ENCODE measurements around the gene CACNA1A.
"Not testable (repeated sequence)": the region's sequence is repeated elsewhere in the genome, so short reads cannot be mapped to it uniquely, and the experiment has no call there.

CACNA1A gene

GRCh38 chr19:13189600-13189999 is 316.7 kb downstream of the CACNA1A start:
- H3K27ac ChIP-seq (ENCODE audit: insufficient read depth, low read depth, low read length, poor library complexity, severe bottlenecking), result no peak overlapping the region
- no peaks in the 10 kb centered on the region for H3K4me1 ChIP-seq (ENCODE audit: control insufficient read depth, insufficient read depth, low read length)
- H3K4me3 ChIP-seq (ENCODE audit: insufficient read depth, low read depth, low read length), result no peak overlapping the region
- H3K36me3 ChIP-seq (ENCODE audit: control insufficient read depth, insufficient read depth, low read length), result no peaks in the 10 kb centered on the region
- WGBS, 2 experiments, result 87 to 92% methylated on average over 4 of the region's 4 CpGs
- H3K27me3 ChIP-seq (ENCODE audit: control insufficient read depth, insufficient read depth, low read length, poor library complexity, severe bottlenecking), result no peaks in the 10 kb centered on the region
- H3K9me3 ChIP-seq (ENCODE audit: control insufficient read depth, low read length), result no peaks in the 10 kb centered on the region

- 94 to 96% methylated on average over 4 of the region's 4 CpGs for WGBS, 2 experiments
Observed at GRCh38 chr19:13187419-13187818, 318.9 kb downstream of the CACNA1A start.

GRCh38 chr19:13186688-13187087 is 319.6 kb downstream of the CACNA1A start:
- not testable (repeated sequence) for H3K36me3 ChIP-seq (ENCODE audit: control insufficient read depth, insufficient read depth, low read length); H3K4me3 ChIP-seq (ENCODE audit: insufficient read depth, low read depth, low read length)
- 91 to 92% methylated on average over 38 of the region's 38 CpGs for WGBS, 2 experiments

More at GRCh38 chr19:13187419-13187818, 318.9 kb downstream of the CACNA1A start:
- no peaks in the 10 kb centered on the region for H3K36me3 ChIP-seq (ENCODE audit: control insufficient read depth, insufficient read depth, low read length)
- no peak overlapping the region for H3K27ac ChIP-seq (ENCODE audit: insufficient read depth, low read depth, low read length, poor library complexity, severe bottlenecking)
- H3K27me3 ChIP-seq (ENCODE audit: control insufficient read depth, insufficient read depth, low read length, poor library complexity, severe bottlenecking), result no peaks in the 10 kb centered on the region
- no peaks in the 10 kb centered on the region for H3K9me3 ChIP-seq (ENCODE audit: control insufficient read depth, low read length)
- no peaks in the 10 kb centered on the region for H3K4me1 ChIP-seq (ENCODE audit: control insufficient read depth, insufficient read depth, low read length)
- H3K4me3 ChIP-seq (ENCODE audit: insufficient read depth, low read depth, low read length), result no peak overlapping the region

GRCh38 chr19:13185763-13186657 is 320.3 kb downstream of the CACNA1A start:
- 94 to 96% methylated on average over 22 of the region's 22 CpGs for WGBS, 2 experiments
- H3K4me1 ChIP-seq (ENCODE audit: control insufficient read depth, insufficient read depth, low read length); H3K9me3 ChIP-seq (ENCODE audit: control insufficient read depth, low read length); H3K36me3 ChIP-seq (ENCODE audit: control insufficient read depth, insufficient read depth, low read length); H3K27me3 ChIP-seq (ENCODE audit: control insufficient read depth, insufficient read depth, low read length, poor library complexity, severe bottlenecking); H3K27ac ChIP-seq (ENCODE audit: insufficient read depth, low read depth, low read length, poor library complexity, severe bottlenecking); H3K4me3 ChIP-seq (ENCODE audit: insufficient read depth, low read depth, low read length): not testable (repeated sequence)

More at GRCh38 chr19:13186688-13187087, 319.6 kb downstream of the CACNA1A start:
- not testable (repeated sequence) for H3K4me1 ChIP-seq (ENCODE audit: control insufficient read depth, insufficient read depth, low read length); H3K27me3 ChIP-seq (ENCODE audit: control insufficient read depth, insufficient read depth, low read length, poor library complexity, severe bottlenecking); H3K9me3 ChIP-seq (ENCODE audit: control insufficient read depth, low read length); H3K27ac ChIP-seq (ENCODE audit: insufficient read depth, low read depth, low read length, poor library complexity, severe bottlenecking)

GRCh38 chr19:13184926-13185325 is 321.4 kb downstream of the CACNA1A start:
- not testable (repeated sequence) for H3K4me3 ChIP-seq (ENCODE audit: insufficient read depth, low read depth, low read length); H3K27me3 ChIP-seq (ENCODE audit: control insufficient read depth, insufficient read depth, low read length, poor library complexity, severe bottlenecking); H3K4me1 ChIP-seq (ENCODE audit: control insufficient read depth, insufficient read depth, low read length); H3K36me3 ChIP-seq (ENCODE audit: control insufficient read depth, insufficient read depth, low read length); H3K9me3 ChIP-seq (ENCODE audit: control insufficient read depth, low read length); H3K27ac ChIP-seq (ENCODE audit: insufficient read depth, low read depth, low read length, poor library complexity, severe bottlenecking)
- WGBS, 2 experiments, result 79 to 90% methylated on average over 17 to 20 of the region's 23 CpGs

- no peaks in the 10 kb centered on the region for H3K27me3 ChIP-seq (ENCODE audit: control insufficient read depth, insufficient read depth, low read length, poor library complexity, severe bottlenecking)
- no peaks in the 10 kb centered on the region for H3K9me3 ChIP-seq (ENCODE audit: control insufficient read depth, low read length)
- H3K27ac ChIP-seq (ENCODE audit: insufficient read depth, low read depth, low read length, poor library complexity, severe bottlenecking), result no peak overlapping the region
- H3K4me3 ChIP-seq (ENCODE audit: insufficient read depth, low read depth, low read length), result no peak overlapping the region
- no peaks in the 10 kb centered on the region for H3K36me3 ChIP-seq (ENCODE audit: control insufficient read depth, insufficient read depth, low read length)
- WGBS, 2 experiments, result 89 to 92% methylated on average over 11 to 16 of the region's 16 CpGs
- no peaks in the 10 kb centered on the region for H3K4me1 ChIP-seq (ENCODE audit: control insufficient read depth, insufficient read depth, low read length)
Observed at GRCh38 chr19:13181747-13182388, 324.4 kb downstream of the CACNA1A start.

GRCh38 chr19:13178291-13178690 is 328.0 kb downstream of the CACNA1A start:
- H3K4me1 ChIP-seq (ENCODE audit: control insufficient read depth, insufficient read depth, low read length); H3K4me3 ChIP-seq (ENCODE audit: insufficient read depth, low read depth, low read length); H3K36me3 ChIP-seq (ENCODE audit: control insufficient read depth, insufficient read depth, low read length); H3K27ac ChIP-seq (ENCODE audit: insufficient read depth, low read depth, low read length, poor library complexity, severe bottlenecking); H3K9me3 ChIP-seq (ENCODE audit: control insufficient read depth, low read length); H3K27me3 ChIP-seq (ENCODE audit: control insufficient read depth, insufficient read depth, low read length, poor library complexity, severe bottlenecking): not testable (repeated sequence)
- 95% methylated on average over 10 of the region's 10 CpGs for WGBS, 2 experiments

- 94 to 98% methylated on average over 5 of the region's 5 CpGs for WGBS, 2 experiments
- not testable (repeated sequence) for H3K27me3 ChIP-seq (ENCODE audit: control insufficient read depth, insufficient read depth, low read length, poor library complexity, severe bottlenecking); H3K4me3 ChIP-seq (ENCODE audit: insufficient read depth, low read depth, low read length); H3K27ac ChIP-seq (ENCODE audit: insufficient read depth, low read depth, low read length, poor library complexity, severe bottlenecking); H3K9me3 ChIP-seq (ENCODE audit: control insufficient read depth, low read length); H3K4me1 ChIP-seq (ENCODE audit: control insufficient read depth, insufficient read depth, low read length); H3K36me3 ChIP-seq (ENCODE audit: control insufficient read depth, insufficient read depth, low read length)
Observed at GRCh38 chr19:13177584-13177983, 328.7 kb downstream of the CACNA1A start.

GRCh38 chr19:13176345-13176744 is 329.9 kb downstream of the CACNA1A start:
- Histone ChIP-seq H3K36me3 (ENCODE audit: control insufficient read depth, insufficient read depth, low read length) (no peaks in the 10 kb centered on the region), H3K27me3 (ENCODE audit: control insufficient read depth, insufficient read depth, low read length, poor library complexity, severe bottlenecking) (no peaks in the 10 kb centered on the region), H3K4me1 (ENCODE audit: control insufficient read depth, insufficient read depth, low read length) (no peaks in the 10 kb centered on the region), H3K9me3 (ENCODE audit: control insufficient read depth, low read length) (no peaks in the 10 kb centered on the region), H3K4me3 (ENCODE audit: insufficient read depth, low read depth, low read length) (no peak overlapping the region), H3K27ac (ENCODE audit: insufficient read depth, low read depth, low read length, poor library complexity, severe bottlenecking) (no peak overlapping the region)
- 89 to 93% methylated on average over 8 of the region's 8 CpGs for WGBS, 2 experiments

- WGBS, 2 experiments, result 89 to 95% methylated on average over 12 of the region's 12 CpGs
- Histone ChIP-seq H3K27me3 (ENCODE audit: control insufficient read depth, insufficient read depth, low read length, poor library complexity, severe bottlenecking) (no peaks in the 10 kb centered on the region), H3K4me1 (ENCODE audit: control insufficient read depth, insufficient read depth, low read length) (no peaks in the 10 kb centered on the region), H3K4me3 (ENCODE audit: insufficient read depth, low read depth, low read length) (no peak overlapping the region), H3K9me3 (ENCODE audit: control insufficient read depth, low read length) (no peaks in the 10 kb centered on the region), H3K27ac (ENCODE audit: insufficient read depth, low read depth, low read length, poor library complexity, severe bottlenecking) (no peak overlapping the region), H3K36me3 (ENCODE audit: control insufficient read depth, insufficient read depth, low read length) (no peaks in the 10 kb centered on the region)
Observed at GRCh38 chr19:13173139-13173737, 333.0 kb downstream of the CACNA1A start.
